Tongue (tissue), 2 donors: ENCODE results near the gene CAB39. TPM values are rescaled to one million over a fixed set of nuclear protein-coding genes. Genes with fewer than 3 reads are reported as not detected.

Experiments
- DNase-seq: peaks from one replicate; pipeline ENCODE4 v3.0.0-alpha.2; 2015
- total RNA-seq: library from RNA; depleted of rRNA; stranded (reverse); fragments of >200 nt; gene quantifications from one replicate; pipeline ENCODE4 v1.2.3, GENCODE V29; 2014

The CAB39 gene
- total RNA-seq, 1 donor from 2014 or later: 111 TPM

- DNase-seq: no peak
Measured at GRCh38 chr2:230785346-230785745, 72.7 kb downstream of the CAB39 start.

- no peak for DNase-seq
Measured at GRCh38 chr2:230787101-230787500, 74.5 kb downstream of the CAB39 start.

GRCh38 chr2:230788554-230789175 lies 76.0 kb downstream of the CAB39 start:
- no peak for DNase-seq

GRCh38 chr2:230790981-230791380 lies 78.3 kb downstream of the CAB39 start:
- DNase-seq: no peak

GRCh38 chr2:230793572-230794359 lies 81.1 kb downstream of the CAB39 start:
- DNase-seq: peak; percentile 74

GRCh38 chr2:230794497-230794896 lies 81.9 kb downstream of the CAB39 start:
- no peak for DNase-seq

GRCh38 chr2:230795856-230796255 lies 83.2 kb downstream of the CAB39 start:
- peak; percentile 36 for DNase-seq

- DNase-seq: no peak
Measured at GRCh38 chr2:230796280-230796862, 83.7 kb downstream of the CAB39 start.

GRCh38 chr2:230797515-230798495 lies 85.2 kb downstream of the CAB39 start:
- no peak for DNase-seq

GRCh38 chr2:230798769-230799399 lies 86.2 kb downstream of the CAB39 start:
- DNase-seq: peak; percentile 74

GRCh38 chr2:230805353-230806017 lies 92.8 kb downstream of the CAB39 start:
- no peak for DNase-seq

- no peak for DNase-seq
Measured at GRCh38 chr2:230807729-230808128, 95.1 kb downstream of the CAB39 start.

GRCh38 chr2:230809015-230809414 lies 96.4 kb downstream of the CAB39 start:
- DNase-seq: no peak

- no peak for DNase-seq
Measured at GRCh38 chr2:230809677-230810251, 97.1 kb downstream of the CAB39 start.

- no peak for DNase-seq
Measured at GRCh38 chr2:230811508-230811907, 98.9 kb downstream of the CAB39 start.

- no peak for DNase-seq
Measured at GRCh38 chr2:230812033-230812432, 99.4 kb downstream of the CAB39 start.

GRCh38 chr2:230814616-230815015 lies 102.0 kb downstream of the CAB39 start:
- no peak for DNase-seq

GRCh38 chr2:230815088-230815487 lies 102.4 kb downstream of the CAB39 start:
- DNase-seq: no peak

GRCh38 chr2:230816735-230817134 lies 104.1 kb downstream of the CAB39 start:
- no peak for DNase-seq

GRCh38 chr2:230819433-230819832 lies 106.8 kb downstream of the CAB39 start:
- no peak for DNase-seq
